SK-N-MC (cell line): ENCODE data around the gene ASPM.

Source experiments
- DNase-seq: peaks from one replicate; pipeline ENCODE4 v3.0.0-alpha.2; 2011; ENCODE audit warnings: low read depth, low spot score
- H3K27ac ChIP-seq: fragments of 200-600 bp; sonication (generic); 2 replicates; pipeline ENCODE4 v1.5.1; 2016; ENCODE audit warnings: mixed run types
- H3K36me3 ChIP-seq: fragments of 200-600 bp; sonication (generic); 2 replicates; pipeline ENCODE4 v1.6.1; 2017; ENCODE audit warnings: antibody characterized with exemption, low read length, mixed read lengths; ENCODE audit not compliant: insufficient read depth
- H3K4me3 ChIP-seq: fragments of 200-600 bp; sonication (generic); 2 replicates; pipeline ENCODE4 v1.5.1; 2016
- H3K9ac ChIP-seq: fragments of 200-600 bp; sonication (generic); 2 replicates; pipeline ENCODE4 v1.8.0; 2017; ENCODE audit warnings: mixed run types, mixed read lengths; ENCODE audit not compliant: insufficient read length
- H3K9me3 ChIP-seq: fragments of 200-600 bp; sonication (generic); 2 replicates; pipeline ENCODE4 v1.6.1; 2017; ENCODE audit warnings: low read depth, mild to moderate bottlenecking, antibody characterized with exemption, low read length, moderate library complexity, mixed read lengths
- EZH2 ChIP-seq: fragments of 200-600 bp; sonication (generic); IDR thresholded peaks from one replicate; pipeline ENCODE4 v1.6.1; 2017; ENCODE audit warnings: antibody characterized with exemption
- FOXP2 ChIP-seq: optimal IDR thresholded peaks from 2 replicates; pipeline ENCODE3; 2011; ENCODE audit warnings: mild to moderate bottlenecking, moderate library complexity; ENCODE audit not compliant: insufficient read depth; ENCODE audit errors: extremely low read length, control extremely low read depth
- POLR2AphosphoS5 ChIP-seq: IDR thresholded peaks from 2 replicates; pipeline ENCODE4 v1.6.1; 2012; ENCODE audit warnings: mild to moderate bottlenecking, low read depth, low read length, borderline replicate concordance

The ASPM gene

GRCh38 chr1:197152662-197153061 is 6.2 kb upstream of the ASPM start:
- DNase-seq: no peak
- TF ChIP-seq EZH2 (no peak), FOXP2 (no peak), POLR2AphosphoS5 (no peak)
- no peak overlapping the region for H3K9ac ChIP-seq
- H3K27ac ChIP-seq: no peak overlapping the region
- H3K9me3 ChIP-seq: no peaks in the 10 kb centered on the region
- H3K4me3 ChIP-seq: no peak overlapping the region
- H3K36me3 ChIP-seq: no peaks in the 10 kb centered on the region

- H3K4me3 ChIP-seq: no peak overlapping the region
- no peaks in the 10 kb centered on the region for H3K9me3 ChIP-seq
- no peaks in the 10 kb centered on the region for H3K36me3 ChIP-seq
- no peak for DNase-seq
- TF ChIP-seq EZH2: no peak
- TF ChIP-seq FOXP2: no peak
- no peak for TF ChIP-seq POLR2AphosphoS5
- H3K9ac ChIP-seq: no peak overlapping the region
- no peak overlapping the region for H3K27ac ChIP-seq
Measured at GRCh38 chr1:197151185-197151584, 4.7 kb upstream of the ASPM start.

- H3K36me3 ChIP-seq: no peaks in the 10 kb centered on the region
- no peak for TF ChIP-seq FOXP2
- no peak for TF ChIP-seq POLR2AphosphoS5
- no peak for TF ChIP-seq EZH2
- H3K9me3 ChIP-seq: no peaks in the 10 kb centered on the region
- DNase-seq: no peak
- H3K27ac ChIP-seq: no peak overlapping the region
- H3K9ac ChIP-seq: no peak overlapping the region
- H3K4me3 ChIP-seq: no peak overlapping the region
Measured at GRCh38 chr1:197150336-197151005, 4.0 kb upstream of the ASPM start.

GRCh38 chr1:197149340-197149739 is 2.9 kb upstream of the ASPM start:
- Histone ChIP-seq H3K4me3 (no peak overlapping the region), H3K27ac (no peak overlapping the region), H3K9ac (no peak overlapping the region), H3K9me3 (no peaks in the 10 kb centered on the region), H3K36me3 (no peaks in the 10 kb centered on the region)
- no peak for TF ChIP-seq EZH2
- no peak for TF ChIP-seq FOXP2
- no peak; the same call in 1 of the 2 replicates for TF ChIP-seq POLR2AphosphoS5
- peak; percentile 51 for DNase-seq

GRCh38 chr1:197145446-197146024 is 934 bp downstream of the ASPM start:
- H3K36me3 ChIP-seq: peaks cover 30% of the 10 kb centered on the region
- no peak for DNase-seq
- peak overlapping the region; percentile 93 for H3K4me3 ChIP-seq
- TF ChIP-seq POLR2AphosphoS5 (no peak), EZH2 (no peak)
- H3K9me3 ChIP-seq: no peaks in the 10 kb centered on the region
- H3K27ac ChIP-seq: peak overlapping the region; percentile 89; the same call in 1 of the 2 replicates
- H3K9ac ChIP-seq: peak overlapping the region; percentile 94

- TF ChIP-seq POLR2AphosphoS5 (no peak), EZH2 (no peak), FOXP2 (no peak)
- H3K9ac ChIP-seq: peak overlapping the region; percentile 94
- H3K9me3 ChIP-seq: no peaks in the 10 kb centered on the region
- no peak for DNase-seq
- H3K27ac ChIP-seq: no peak overlapping the region
- H3K4me3 ChIP-seq: peak overlapping the region; percentile 93
- H3K36me3 ChIP-seq: peaks cover 38% of the 10 kb centered on the region
Measured at GRCh38 chr1:197144570-197145325, 1.7 kb downstream of the ASPM start.

GRCh38 chr1:197143276-197143675 is 3.2 kb downstream of the ASPM start:
- Histone ChIP-seq H3K36me3 (peaks cover 53% of the 10 kb centered on the region), H3K4me3 (no peak overlapping the region), H3K9ac (no peak overlapping the region), H3K9me3 (no peaks in the 10 kb centered on the region), H3K27ac (no peak overlapping the region)
- DNase-seq: no peak
- TF ChIP-seq FOXP2: no peak
- no peak for TF ChIP-seq POLR2AphosphoS5

- TF ChIP-seq FOXP2 (no peak), POLR2AphosphoS5 (no peak), EZH2 (no peak)
- no peak for DNase-seq
- Histone ChIP-seq H3K36me3 (peaks cover 62% of the 10 kb centered on the region), H3K4me3 (peak overlapping the region; percentile 16; the same call in 1 of the 2 replicates), H3K9me3 (no peaks in the 10 kb centered on the region), H3K27ac (peak overlapping the region; percentile 57), H3K9ac (no peak overlapping the region)
Measured at GRCh38 chr1:197141575-197141974, 4.9 kb downstream of the ASPM start.

GRCh38 chr1:197140121-197140520 is 6.3 kb downstream of the ASPM start:
- peak; percentile 83 for DNase-seq
- peak overlapping the region; percentile 28 for H3K4me3 ChIP-seq
- TF ChIP-seq POLR2AphosphoS5 (no peak), EZH2 (no peak), FOXP2 (no peak)

More at GRCh38 chr1:197140121-197140520, 6.3 kb downstream of the ASPM start:
- no peak overlapping the region for H3K9ac ChIP-seq
- H3K36me3 ChIP-seq: peaks cover 68% of the 10 kb centered on the region
- H3K27ac ChIP-seq: peak overlapping the region; percentile 57
- no peaks in the 10 kb centered on the region for H3K9me3 ChIP-seq
